Liver (tissue), 9 donors: ENCODE measurements around the gene PARD6G. TPM values are rescaled to one million over a fixed set of nuclear protein-coding genes. Genes with fewer than 3 reads are reported as not detected.

Experiments used
- DNase-seq: peaks from one replicate; pipeline ENCODE4 v3.0.0-alpha.2; 2017; ENCODE audit warnings: low spot score
- H3K27ac ChIP-seq, 2 donors: one replicate each; pipeline ENCODE4 v1.7.0; 2013; ENCODE audit warnings: inconsistent platforms in 2 of 2, low read length in 2 of 2, control low read depth in 1 of 2, low read depth in 1 of 2, mild to moderate bottlenecking in 1 of 2
- H3K27me3 ChIP-seq, 4 donors: one replicate each; pipeline versions ENCODE4 v1.6.1 to v1.7.0; 2013; ENCODE audit warnings: low read length in 3 of 4, inconsistent platforms in 1 of 4, mild to moderate bottlenecking in 1 of 4, moderate library complexity in 1 of 4; ENCODE audit not compliant: control insufficient read depth in 4 of 4, insufficient read depth in 4 of 4
- H3K36me3 ChIP-seq, 4 donors: one replicate each; pipeline versions ENCODE4 v1.6.1 to v1.7.0; 2013; ENCODE audit warnings: low read length in 3 of 4, mild to moderate bottlenecking in 3 of 4, low read depth in 1 of 4, moderate library complexity in 1 of 4; ENCODE audit not compliant: control insufficient read depth in 4 of 4, insufficient read depth in 3 of 4
- H3K4me1 ChIP-seq, 4 donors: one replicate each; pipeline versions ENCODE4 v1.6.1 to v1.7.0; 2013; ENCODE audit warnings: low read length in 3 of 4, mild to moderate bottlenecking in 3 of 4, moderate library complexity in 1 of 4; ENCODE audit not compliant: control insufficient read depth in 4 of 4, insufficient read depth in 4 of 4
- H3K4me3 ChIP-seq, 3 donors: one replicate each; pipeline versions ENCODE4 v1.6.1 to v1.7.0; 2013; ENCODE audit warnings: low read length in 3 of 3, control low read depth in 1 of 3, low read depth in 1 of 3, mild to moderate bottlenecking in 1 of 3
- H3K9ac ChIP-seq, 2 donors: one replicate each; pipeline ENCODE4 v1.7.0; 2013; ENCODE audit warnings: low read length in 2 of 2, mild to moderate bottlenecking in 2 of 2, moderate library complexity in 2 of 2, control low read depth in 1 of 2, low read depth in 1 of 2
- H3K9me3 ChIP-seq, 4 donors: one replicate each; pipeline versions ENCODE4 v1.6.1 to v1.7.0; 2013; ENCODE audit warnings: low read length in 3 of 4; ENCODE audit not compliant: control insufficient read depth in 4 of 4
- ATF3 ChIP-seq: IDR thresholded peaks from 2 replicates; pipeline ENCODE4 v1.6.1; 2016; ENCODE audit warnings: antibody characterized with exemption
- CTCF ChIP-seq: fragments of 150-350 bp; IDR thresholded peaks from 2 replicates; pipeline ENCODE4 v1.5.1; 2017; ENCODE audit warnings: improper control_type of control experiment, low read depth, low read length; ENCODE audit not compliant: missing input control
- EGR1 ChIP-seq, 2 donors: IDR thresholded peaks; 2 replicates each; pipeline ENCODE4 v1.6.1; 2016 to 2018; ENCODE audit warnings: antibody characterized with exemption in 2 of 2, low read depth in 2 of 2
- FOXA1 ChIP-seq: IDR thresholded peaks from 2 replicates; pipeline ENCODE4 v1.6.1; 2016; ENCODE audit warnings: antibody characterized with exemption
- FOXA2 ChIP-seq: IDR thresholded peaks from 2 replicates; pipeline ENCODE4 v1.6.1; 2016; ENCODE audit warnings: antibody characterized with exemption
- GABPA ChIP-seq, 2 donors: IDR thresholded peaks in 1 of 2; conservative IDR thresholded peaks in 1 of 2; 2 replicates each; pipeline ENCODE4 v1.6.1; 2016; ENCODE audit warnings: antibody characterized with exemption in 2 of 2, mild to moderate bottlenecking in 1 of 2, moderate library complexity in 1 of 2
- HNF4A ChIP-seq, 2 donors: conservative IDR thresholded peaks; 2 replicates each; pipeline ENCODE4 v1.6.1; 2016; ENCODE audit warnings: antibody characterized with exemption in 2 of 2, mild to moderate bottlenecking in 2 of 2
- HNF4G ChIP-seq: IDR thresholded peaks from 2 replicates; pipeline ENCODE4 v1.6.1; 2016; ENCODE audit warnings: antibody characterized with exemption
- JUND ChIP-seq, 2 donors: IDR thresholded peaks; 2 replicates each; pipeline ENCODE4 v1.6.1; 2016; ENCODE audit warnings: antibody characterized with exemption in 2 of 2
- MAX ChIP-seq: IDR thresholded peaks from 2 replicates; pipeline ENCODE4 v1.6.1; 2016; ENCODE audit warnings: antibody characterized with exemption
- NR2F2 ChIP-seq: IDR thresholded peaks from 2 replicates; pipeline ENCODE4 v1.6.1; 2016; ENCODE audit warnings: antibody characterized with exemption
- RAD21 ChIP-seq, 2 donors: IDR thresholded peaks; 2 replicates each; pipeline ENCODE4 v1.6.1; 2016; ENCODE audit warnings: antibody characterized with exemption in 2 of 2, mild to moderate bottlenecking in 2 of 2
- REST ChIP-seq: IDR thresholded peaks from 2 replicates; pipeline ENCODE4 v1.6.1; 2016; ENCODE audit warnings: antibody characterized with exemption, mild to moderate bottlenecking
- RXRA ChIP-seq, 2 donors: IDR thresholded peaks; 2 replicates each; pipeline ENCODE4 v1.6.1; 2017 to 2018; ENCODE audit warnings: antibody characterized with exemption in 2 of 2, mild to moderate bottlenecking in 1 of 2
- SP1 ChIP-seq: IDR thresholded peaks from 2 replicates; pipeline ENCODE4 v1.6.1; 2018; ENCODE audit warnings: antibody characterized with exemption, mild to moderate bottlenecking
- TAF1 ChIP-seq: conservative IDR thresholded peaks from 2 replicates; pipeline ENCODE4 v1.6.1; 2016; ENCODE audit warnings: antibody characterized with exemption, mild to moderate bottlenecking
- YY1 ChIP-seq: IDR thresholded peaks from 2 replicates; pipeline ENCODE4 v1.6.1; 2016; ENCODE audit warnings: antibody characterized with exemption, mild to moderate bottlenecking
- ZBTB33 ChIP-seq: IDR thresholded peaks from 2 replicates; pipeline ENCODE4 v1.6.1; 2016; ENCODE audit warnings: antibody characterized with exemption
- WGBS: extraction: QIAGEN DNeasy Blood & Tissue Kit; methylation state at CpG from one replicate; pipeline ENCODE4 v1.1.7; 2013; 5-methylcytosine and 5-hydroxymethylcytosine counted together
- polyA plus RNA-seq, 2 donors: library from polyadenylated mRNA; stranded (reverse) in 1 of 2; unstranded in 1 of 2; fragments of 200-250 nt in 1 of 2; fragments of >200 nt in 1 of 2; fragmentation: Nextera tagmentation in 1 of 2; extraction: Ambion mirVana in 1 of 2; gene quantifications; one replicate each; pipeline versions ENCODE4 v1.2.1 to v1.2.3, GENCODE V29; 2013 to 2015
- total RNA-seq, 2 donors: library from RNA; depleted of rRNA; stranded (reverse); fragments of >200 nt; gene quantifications; one replicate each; pipeline ENCODE4 v1.2.3, GENCODE V29; 2014
- donor health status: healthy.
- donor health status: healthy.
- donor health status: healthy.
- donor health status: healthy.
- donor health status: healthy.

PARD6G gene
- total and polyA plus RNA-seq, 4 donors = 0.96 to 2.4 (median 1.8) TPM

GRCh38 chr18:80137137-80137536 is 110.2 kb downstream of the PARD6G start (continued):
- TF ChIP-seq CTCF (no peak), JUND (IDR thresholded peaks at IDR 0.05) (no peak)

- H3K27me3 ChIP-seq = no peaks in the 10 kb centered on the region
- no peak for DNase-seq
- WGBS = 85% methylated on average over 8 of the region's 8 CpGs
- H3K4me3 ChIP-seq = no peak overlapping the region
- H3K9ac ChIP-seq = no peak overlapping the region
- H3K27ac ChIP-seq = no peak overlapping the region
- H3K36me3 ChIP-seq = peaks cover 15 to 36% (median 27%) of the 10 kb centered on the region in 4 donors
- no peaks in the 10 kb centered on the region for H3K4me1 ChIP-seq
- TF ChIP-seq RAD21 (IDR thresholded peaks at IDR 0.05) (no peak), NR2F2 (no peak), RXRA (IDR thresholded peaks at IDR 0.05) (no peak), CTCF (no peak), EGR1 (IDR thresholded peaks at IDR 0.05; ENCODE audit: low read depth in 2 of 2) (no peak), FOXA1 (no peak), YY1 (no peak), HNF4A (conservative IDR thresholded peaks at IDR 0.05) (no peak), ZBTB33 (no peak), REST (no peak), JUND (IDR thresholded peaks at IDR 0.05) (no peak), SP1 (no peak), HNF4G (no peak), FOXA2 (no peak), ATF3 (no peak), GABPA (IDR thresholded peaks at IDR 0.05 in 1 of 2, conservative IDR thresholded peaks at IDR 0.05 in 1 of 2) (no peak), TAF1 (no peak), MAX (no peak)
- H3K9me3 ChIP-seq = no peaks in the 10 kb centered on the region
These were observed 110.6 kb downstream of the PARD6G start for GRCh38 chr18:80136679-80137078.
